ENCODE measurements around the gene PPP2R3A. TPM values are rescaled to one million over a fixed set of nuclear protein-coding genes. Genes with fewer than 3 reads are reported as not detected.

Gene PPP2R3A
- total RNA-seq, 1 experiment from 2014 or later: 9.0 TPM

GRCh38 chr3:135967867-135968266, 2.3 kb downstream of the PPP2R3A start:
- no peak for DNase-seq (ENCODE audit: low spot score)

GRCh38 chr3:135970506-135971116, 5.1 kb downstream of the PPP2R3A start:
- no peak for DNase-seq (ENCODE audit: low spot score)

GRCh38 chr3:135973841-135974240, 8.3 kb downstream of the PPP2R3A start:
- no peak for DNase-seq (ENCODE audit: low spot score)

- DNase-seq (ENCODE audit: low spot score): no peak
Observed at GRCh38 chr3:135975053-135975452, 9.5 kb downstream of the PPP2R3A start.

GRCh38 chr3:135975536-135975935, 10.0 kb downstream of the PPP2R3A start:
- DNase-seq (ENCODE audit: low spot score): no peak

- DNase-seq (ENCODE audit: low spot score): no peak
Observed at GRCh38 chr3:135980343-135980742, 14.8 kb downstream of the PPP2R3A start.

- DNase-seq (ENCODE audit: low spot score): no peak
Observed at GRCh38 chr3:135981701-135982403, 16.3 kb downstream of the PPP2R3A start.

GRCh38 chr3:135982404-135982761, 16.9 kb downstream of the PPP2R3A start:
- no peak for DNase-seq (ENCODE audit: low spot score)

- no peak for DNase-seq (ENCODE audit: low spot score)
Observed at GRCh38 chr3:135982922-135983581, 17.5 kb downstream of the PPP2R3A start.

- DNase-seq (ENCODE audit: low spot score): no peak
Observed at GRCh38 chr3:135987661-135988060, 22.1 kb downstream of the PPP2R3A start.

GRCh38 chr3:135989242-135989641, 23.7 kb downstream of the PPP2R3A start:
- DNase-seq (ENCODE audit: low spot score): no peak

GRCh38 chr3:135990903-135991302, 25.4 kb downstream of the PPP2R3A start:
- no peak for DNase-seq (ENCODE audit: low spot score)

- no peak for DNase-seq (ENCODE audit: low spot score)
Observed at GRCh38 chr3:135991621-135992020, 26.1 kb downstream of the PPP2R3A start.

- DNase-seq (ENCODE audit: low spot score): peak; percentile 33
Observed at GRCh38 chr3:135992072-135992471, 26.5 kb downstream of the PPP2R3A start.

- DNase-seq (ENCODE audit: low spot score): no peak
Observed at GRCh38 chr3:135994708-135995337, 29.3 kb downstream of the PPP2R3A start.

- DNase-seq (ENCODE audit: low spot score): no peak
Observed at GRCh38 chr3:135995766-135996165, 30.2 kb downstream of the PPP2R3A start.

GRCh38 chr3:135997554-135998320, 32.2 kb downstream of the PPP2R3A start:
- DNase-seq (ENCODE audit: low spot score): no peak

- no peak for DNase-seq (ENCODE audit: low spot score)
Observed at GRCh38 chr3:136008221-136008620, 42.7 kb downstream of the PPP2R3A start.

- DNase-seq (ENCODE audit: low spot score): no peak
Observed at GRCh38 chr3:136008732-136009470, 43.4 kb downstream of the PPP2R3A start.

GRCh38 chr3:136018876-136019275, 53.3 kb downstream of the PPP2R3A start:
- no peak for DNase-seq (ENCODE audit: low spot score)

- no peak for DNase-seq (ENCODE audit: low spot score)
Observed at GRCh38 chr3:136021803-136022202, 56.3 kb downstream of the PPP2R3A start.
